22Rv1 (cell line): Measurements from ENCODE around the gene RNF112.

ENCODE experiments used
- H3K27ac ChIP-seq: fragments of 450-650 bp; 2 replicates; pipeline ENCODE4 v1.5.1; 2017
- ZFX ChIP-seq: fragments of 450-650 bp; IDR thresholded peaks from 2 replicates; pipeline ENCODE4 v1.6.1; 2017; ENCODE audit warnings: antibody characterized with exemption, borderline replicate concordance
- TF ChIP-seq, protein P1 (sequence below): fragments of 450-650 bp; IDR thresholded peaks from 2 replicates; pipeline ENCODE4 v1.5.1; 2017; ENCODE audit warnings: mild to moderate bottlenecking

Gene RNF112

DNA sequence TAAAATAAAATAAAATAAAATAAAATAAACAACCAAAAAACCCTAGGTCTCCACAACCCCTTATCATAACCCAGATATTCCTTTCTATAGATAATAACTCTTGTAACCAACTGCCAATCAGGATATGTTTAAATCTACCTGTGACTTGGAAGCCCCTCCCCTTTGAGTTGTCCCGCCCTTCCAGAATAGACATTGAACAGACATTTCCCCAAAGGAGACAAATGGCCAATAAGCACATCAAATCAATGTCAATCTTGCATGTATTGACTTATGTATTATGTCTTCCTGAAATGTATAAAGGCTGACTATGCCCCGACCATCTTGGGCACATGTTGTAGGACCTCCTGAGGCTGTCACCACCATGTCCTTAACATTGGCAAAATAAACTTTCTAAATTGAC, 34.2 kb upstream of the RNF112 start:
- TF ChIP-seq, protein P1, sequence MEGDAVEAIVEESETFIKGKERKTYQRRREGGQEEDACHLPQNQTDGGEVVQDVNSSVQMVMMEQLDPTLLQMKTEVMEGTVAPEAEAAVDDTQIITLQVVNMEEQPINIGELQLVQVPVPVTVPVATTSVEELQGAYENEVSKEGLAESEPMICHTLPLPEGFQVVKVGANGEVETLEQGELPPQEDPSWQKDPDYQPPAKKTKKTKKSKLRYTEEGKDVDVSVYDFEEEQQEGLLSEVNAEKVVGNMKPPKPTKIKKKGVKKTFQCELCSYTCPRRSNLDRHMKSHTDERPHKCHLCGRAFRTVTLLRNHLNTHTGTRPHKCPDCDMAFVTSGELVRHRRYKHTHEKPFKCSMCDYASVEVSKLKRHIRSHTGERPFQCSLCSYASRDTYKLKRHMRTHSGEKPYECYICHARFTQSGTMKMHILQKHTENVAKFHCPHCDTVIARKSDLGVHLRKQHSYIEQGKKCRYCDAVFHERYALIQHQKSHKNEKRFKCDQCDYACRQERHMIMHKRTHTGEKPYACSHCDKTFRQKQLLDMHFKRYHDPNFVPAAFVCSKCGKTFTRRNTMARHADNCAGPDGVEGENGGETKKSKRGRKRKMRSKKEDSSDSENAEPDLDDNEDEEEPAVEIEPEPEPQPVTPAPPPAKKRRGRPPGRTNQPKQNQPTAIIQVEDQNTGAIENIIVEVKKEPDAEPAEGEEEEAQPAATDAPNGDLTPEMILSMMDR = no peak
- TF ChIP-seq ZFX = no peak
- H3K27ac ChIP-seq = peak overlapping the region; percentile 97

GRCh38 chr17:19377602-19378415, 33.2 kb upstream of the RNF112 start:
- peak overlapping the region; percentile 97 for H3K27ac ChIP-seq
- TF ChIP-seq, protein P1 = peak; percentile 6; the same call in 1 of the 2 replicates
- no peak for TF ChIP-seq ZFX

GRCh38 chr17:19378416-19379360, 32.3 kb upstream of the RNF112 start, which contains the start of gene MAPK7:
Gene MAPK7 (plus strand): TSS chr17:19378498. CDS start chr17:19378901, 403 bp downstream.
- H3K27ac ChIP-seq = peak within 1 kb of the TSS; percentile 97
- no peak for TF ChIP-seq ZFX
- TF ChIP-seq, protein P1 = no peak

DNA sequence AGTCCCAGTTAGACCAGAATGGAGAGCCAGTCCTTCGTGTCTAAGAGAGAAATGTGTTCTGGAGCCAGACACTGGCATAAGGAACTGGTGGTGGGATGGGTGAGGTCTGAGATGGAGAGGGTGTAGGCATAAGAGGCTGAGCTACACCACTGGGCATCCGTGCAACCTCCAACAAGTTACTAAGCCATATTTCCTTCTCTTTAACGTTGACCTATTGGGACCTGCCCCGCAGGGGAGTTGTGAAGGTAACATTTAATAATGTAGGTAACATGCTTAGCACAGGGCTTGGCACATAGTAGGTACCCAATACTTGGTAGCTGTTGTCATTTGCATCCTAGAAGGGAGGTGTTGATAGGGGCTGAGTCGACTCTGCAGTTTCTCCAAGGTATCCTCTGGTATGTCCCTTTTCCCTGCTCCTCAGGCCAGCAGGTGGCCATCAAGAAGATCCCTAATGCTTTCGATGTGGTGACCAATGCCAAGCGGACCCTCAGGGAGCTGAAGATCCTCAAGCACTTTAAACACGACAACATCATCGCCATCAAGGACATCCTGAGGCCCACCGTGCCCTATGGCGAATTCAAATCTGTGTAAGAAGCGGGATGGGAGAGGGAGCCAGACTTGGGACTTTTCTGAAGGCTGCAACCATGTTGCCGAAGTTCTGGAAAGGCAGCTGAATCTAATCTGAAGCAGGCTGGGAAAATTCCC, 31.5 kb upstream of the RNF112 start:
- TF ChIP-seq ZFX = no peak
- TF ChIP-seq, protein P1 = no peak
- peak overlapping the region; percentile 97; the same call in 1 of the 2 replicates for H3K27ac ChIP-seq

- H3K27ac ChIP-seq = no peak overlapping the region
- TF ChIP-seq, protein P1 = no peak
- no peak for TF ChIP-seq ZFX
Measured at GRCh38 chr17:19380481-19381301, 30.3 kb upstream of the RNF112 start.

DNA sequence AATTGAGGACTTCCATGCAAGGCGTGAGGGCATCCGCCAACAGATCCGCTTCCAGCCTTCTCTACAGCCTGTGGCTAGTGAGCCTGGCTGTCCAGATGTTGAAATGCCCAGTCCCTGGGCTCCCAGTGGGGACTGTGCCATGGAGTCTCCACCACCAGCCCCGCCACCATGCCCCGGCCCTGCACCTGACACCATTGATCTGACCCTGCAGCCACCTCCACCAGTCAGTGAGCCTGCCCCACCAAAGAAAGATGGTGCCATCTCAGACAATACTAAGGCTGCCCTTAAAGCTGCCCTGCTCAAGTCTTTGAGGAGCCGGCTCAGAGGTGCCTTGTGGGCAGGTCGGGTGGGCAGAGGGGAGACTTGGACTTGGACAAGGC, 29.7 kb upstream of the RNF112 start:
- no peak for TF ChIP-seq ZFX
- TF ChIP-seq, protein P1 = no peak
- no peak overlapping the region for H3K27ac ChIP-seq
